ENCODE data around the gene PHACTR1. TPM values are rescaled to one million over a fixed set of nuclear protein-coding genes. Genes with fewer than 3 reads are reported as not detected.

PHACTR1 gene
- total and polyA plus RNA-seq, 4 experiments from 2014 or later: 0.03 to 0.44 (median 0.42) TPM

- Histone ChIP-seq H3K27ac (ENCODE audit: low read depth, low read length) (no peak overlapping the region), H3K36me3 (ENCODE audit: insufficient read depth, low read length) (peaks cover 25% of the 10 kb centered on the region), H3K4me3 (ENCODE audit: low read length in 2 of 2) (no peak overlapping the region), H3K9me3 (ENCODE audit: control insufficient read depth in 1 of 2, low read length in 2 of 2) (no peaks in the 10 kb centered on the region), H3K4me1 (ENCODE audit: insufficient read depth, low read length) (peaks cover 17% of the 10 kb centered on the region), H3K27me3 (ENCODE audit: insufficient read depth, low read length) (no peaks in the 10 kb centered on the region)
- POLR2A ChIA-PET (ENCODE audit: partially characterized antibody): interaction anchor here (1.3 kb wide), 1 partner anchor 25 kb away, joined by 4 read pairs; the partner anchor contains the start of gene TBC1D7
- peak overlapping the region in 6 of 7 donors; percentile 39 to 88 (median 68) for H3K27ac Mint-ChIP-seq
- peaks cover 8 to 15% (median 11%) of the 10 kb centered on the region in 4 donors for H3K4me1 Mint-ChIP-seq
- no peaks in the 10 kb centered on the region for H3K9me3 Mint-ChIP-seq
- CTCF ChIA-PET (ENCODE audit: partially characterized antibody): interaction anchor here (1.5 kb wide), 1 partner anchor 25 kb away, joined by 4 read pairs; the partner anchor contains the start of gene TBC1D7
- peaks cover 60 to 76% of the 10 kb centered on the region in 2 donors for H3K36me3 Mint-ChIP-seq
- DNase-seq: peak; percentile 8 to 78 (median 22)
- H3K27me3 Mint-ChIP-seq: no peaks in the 10 kb centered on the region
- peak overlapping the region in 6 of 8 donors; percentile 4 to 80 (median 22) for H3K4me3 Mint-ChIP-seq
- intact Hi-C loops (cut with micrococcal nuclease): no loop called here
Measured at GRCh38 chr6:13302751-13303667, 586.4 kb downstream of the PHACTR1 start.

GRCh38 chr6:13303668-13304017 lies 587.1 kb downstream of the PHACTR1 start:
- Mint-ChIP-seq H3K36me3 (peaks cover 59 to 76% of the 10 kb centered on the region in 2 donors), H3K4me1 (peaks cover 8 to 15% (median 11%) of the 10 kb centered on the region in 4 donors), H3K27ac (peak overlapping the region in 6 of 7 donors; percentile 36 to 88 (median 68)), H3K27me3 (no peaks in the 10 kb centered on the region), H3K4me3 (peak overlapping the region in 5 of 8 donors; percentile 4 to 80 (median 30)), H3K9me3 (no peaks in the 10 kb centered on the region)
- peak in 1 of 5 donors; percentile 3 for DNase-seq
- H3K36me3 ChIP-seq (ENCODE audit: insufficient read depth, low read length): peaks cover 25% of the 10 kb centered on the region
- no peaks in the 10 kb centered on the region for H3K27me3 ChIP-seq (ENCODE audit: insufficient read depth, low read length)
- no peak overlapping the region for H3K27ac ChIP-seq (ENCODE audit: low read depth, low read length)
- POLR2A ChIA-PET (ENCODE audit: partially characterized antibody): no interaction called here
- no peak overlapping the region for H3K4me3 ChIP-seq (ENCODE audit: low read length in 2 of 2)
- intact Hi-C loops (cut with micrococcal nuclease): no loop called here
- CTCF ChIA-PET (ENCODE audit: partially characterized antibody): interaction anchor here (1.5 kb wide), 1 partner anchor 25 kb away, joined by 4 read pairs; the partner anchor contains the start of gene TBC1D7
- peaks cover 17% of the 10 kb centered on the region for H3K4me1 ChIP-seq (ENCODE audit: insufficient read depth, low read length)
- no peaks in the 10 kb centered on the region for H3K9me3 ChIP-seq (ENCODE audit: control insufficient read depth in 1 of 2, low read length in 2 of 2)

- H3K36me3 ChIP-seq (ENCODE audit: insufficient read depth, low read length): peaks cover 25% of the 10 kb centered on the region
- peaks cover 8 to 15% (median 12%) of the 10 kb centered on the region in 4 donors for H3K4me1 Mint-ChIP-seq
- no peak overlapping the region for H3K4me3 ChIP-seq (ENCODE audit: low read length in 2 of 2)
- peaks cover 17% of the 10 kb centered on the region for H3K4me1 ChIP-seq (ENCODE audit: insufficient read depth, low read length)
- no peaks in the 10 kb centered on the region for H3K9me3 Mint-ChIP-seq
- POLR2A ChIA-PET (ENCODE audit: partially characterized antibody): no interaction called here
- H3K9me3 ChIP-seq (ENCODE audit: control insufficient read depth in 1 of 2, low read length in 2 of 2): no peaks in the 10 kb centered on the region
- no peak overlapping the region for H3K27ac ChIP-seq (ENCODE audit: low read depth, low read length)
- no peak for DNase-seq
- no peaks in the 10 kb centered on the region for H3K27me3 ChIP-seq (ENCODE audit: insufficient read depth, low read length)
- intact Hi-C loops (cut with micrococcal nuclease): no loop called here
- H3K27me3 Mint-ChIP-seq: no peaks in the 10 kb centered on the region
- CTCF ChIA-PET (ENCODE audit: partially characterized antibody): interaction anchor here (1.5 kb wide), 1 partner anchor 24 kb away, joined by 4 read pairs; the partner anchor contains the start of gene TBC1D7
- peaks cover 59 to 77% of the 10 kb centered on the region in 2 donors for H3K36me3 Mint-ChIP-seq
- H3K27ac Mint-ChIP-seq: peak overlapping the region in 1 of 7 donors; percentile 80
- H3K4me3 Mint-ChIP-seq: no peak overlapping the region
Measured at GRCh38 chr6:13304101-13304500, 587.5 kb downstream of the PHACTR1 start.

- Histone ChIP-seq H3K36me3 (ENCODE audit: insufficient read depth, low read length) (peaks cover 23% of the 10 kb centered on the region), H3K9me3 (ENCODE audit: control insufficient read depth in 1 of 2, low read length in 2 of 2) (no peaks in the 10 kb centered on the region), H3K27ac (ENCODE audit: low read depth, low read length) (no peak overlapping the region), H3K27me3 (ENCODE audit: insufficient read depth, low read length) (no peaks in the 10 kb centered on the region), H3K4me3 (ENCODE audit: low read length in 2 of 2) (no peak overlapping the region), H3K4me1 (ENCODE audit: insufficient read depth, low read length) (peaks cover 17% of the 10 kb centered on the region)
- Mint-ChIP-seq H3K4me3 (no peak overlapping the region), H3K36me3 (peaks cover 56 to 80% of the 10 kb centered on the region in 2 donors), H3K27me3 (no peaks in the 10 kb centered on the region), H3K9me3 (no peaks in the 10 kb centered on the region), H3K27ac (no peak overlapping the region), H3K4me1 (peaks cover 8 to 15% (median 12%) of the 10 kb centered on the region in 4 donors)
- ChIA-PET POLR2A (ENCODE audit: partially characterized antibody) (no interaction called here), CTCF (ENCODE audit: partially characterized antibody) (no interaction called here)
- no peak for DNase-seq
- intact Hi-C loops (cut with micrococcal nuclease): no loop called here
Measured at GRCh38 chr6:13304580-13305260, 588.2 kb downstream of the PHACTR1 start.

- H3K27me3 ChIP-seq (ENCODE audit: insufficient read depth, low read length): no peaks in the 10 kb centered on the region
- no peak overlapping the region for H3K4me3 ChIP-seq (ENCODE audit: low read length in 2 of 2)
- intact Hi-C loops (cut with micrococcal nuclease): no loop called here
- Mint-ChIP-seq H3K27ac (no peak overlapping the region), H3K9me3 (no peaks in the 10 kb centered on the region), H3K36me3 (peaks cover 55 to 75% of the 10 kb centered on the region in 2 donors), H3K4me3 (no peak overlapping the region), H3K4me1 (peaks cover 8 to 15% (median 12%) of the 10 kb centered on the region in 4 donors), H3K27me3 (no peaks in the 10 kb centered on the region)
- no peak overlapping the region for H3K27ac ChIP-seq (ENCODE audit: low read depth, low read length)
- ChIA-PET POLR2A (ENCODE audit: partially characterized antibody) (no interaction called here), CTCF (ENCODE audit: partially characterized antibody) (no interaction called here)
- H3K9me3 ChIP-seq (ENCODE audit: control insufficient read depth in 1 of 2, low read length in 2 of 2): no peaks in the 10 kb centered on the region
- DNase-seq: no peak
- H3K4me1 ChIP-seq (ENCODE audit: insufficient read depth, low read length): peaks cover 17% of the 10 kb centered on the region
- H3K36me3 ChIP-seq (ENCODE audit: insufficient read depth, low read length): peaks cover 17% of the 10 kb centered on the region
Measured at GRCh38 chr6:13305288-13305687, 588.7 kb downstream of the PHACTR1 start.

- H3K4me3 Mint-ChIP-seq: no peak overlapping the region
- peaks cover 6 to 15% (median 12%) of the 10 kb centered on the region in 4 donors for H3K4me1 Mint-ChIP-seq
- no peaks in the 10 kb centered on the region for H3K27me3 ChIP-seq (ENCODE audit: insufficient read depth, low read length)
- H3K4me1 ChIP-seq (ENCODE audit: insufficient read depth, low read length): peaks cover 17% of the 10 kb centered on the region
- POLR2A ChIA-PET (ENCODE audit: partially characterized antibody): no interaction called here
- H3K9me3 Mint-ChIP-seq: no peaks in the 10 kb centered on the region
- H3K36me3 Mint-ChIP-seq: peaks cover 50 to 70% of the 10 kb centered on the region in 2 donors
- no peaks in the 10 kb centered on the region for H3K27me3 Mint-ChIP-seq
- H3K9me3 ChIP-seq (ENCODE audit: control insufficient read depth in 1 of 2, low read length in 2 of 2): no peaks in the 10 kb centered on the region
- intact Hi-C loops (cut with micrococcal nuclease): no loop called here
- no peak overlapping the region for H3K27ac ChIP-seq (ENCODE audit: low read depth, low read length)
- peaks cover 14% of the 10 kb centered on the region for H3K36me3 ChIP-seq (ENCODE audit: insufficient read depth, low read length)
- no peak for DNase-seq
- no peak overlapping the region for H3K27ac Mint-ChIP-seq
- CTCF ChIA-PET (ENCODE audit: partially characterized antibody): no interaction called here
- no peak overlapping the region for H3K4me3 ChIP-seq (ENCODE audit: low read length in 2 of 2)
Measured at GRCh38 chr6:13305791-13306190, 589.2 kb downstream of the PHACTR1 start.

GRCh38 chr6:13307508-13307995 lies 591.0 kb downstream of the PHACTR1 start:
- Histone ChIP-seq H3K4me1 (ENCODE audit: insufficient read depth, low read length) (peaks cover 17% of the 10 kb centered on the region), H3K9me3 (ENCODE audit: control insufficient read depth in 1 of 2, low read length in 2 of 2) (no peaks in the 10 kb centered on the region), H3K27ac (ENCODE audit: low read depth, low read length) (no peak overlapping the region), H3K4me3 (ENCODE audit: low read length in 2 of 2) (no peak overlapping the region), H3K27me3 (ENCODE audit: insufficient read depth, low read length) (no peaks in the 10 kb centered on the region), H3K36me3 (ENCODE audit: insufficient read depth, low read length) (peaks cover 19% of the 10 kb centered on the region)
- Mint-ChIP-seq H3K27ac (peak overlapping the region in 1 of 7 donors; percentile 37), H3K4me1 (peaks cover 6 to 14% (median 13%) of the 10 kb centered on the region in 4 donors), H3K4me3 (no peak overlapping the region), H3K36me3 (peaks cover 50 to 68% of the 10 kb centered on the region in 2 donors), H3K27me3 (no peaks in the 10 kb centered on the region), H3K9me3 (no peaks in the 10 kb centered on the region)
- POLR2A ChIA-PET (ENCODE audit: partially characterized antibody): interaction anchor here (0.6 kb wide), 1 partner anchor 21 kb away, joined by 3 read pairs; the partner anchor contains the start of gene TBC1D7
- CTCF ChIA-PET (ENCODE audit: partially characterized antibody): no interaction called here
- intact Hi-C loops (cut with micrococcal nuclease): no loop called here
- DNase-seq: no peak

Data from CD4-positive, alpha-beta memory T cell (primary cell).